Uterus (tissue), 4 donors: ENCODE results near the gene OCA2. TPM values are rescaled to one million over a fixed set of nuclear protein-coding genes. Genes with fewer than 3 reads are reported as not detected.

Experiments used
- DNase-seq, 2 donors: peaks; one replicate each; pipeline ENCODE4 v3.0.0-alpha.2; 2019 to 2020
- H3K27ac ChIP-seq, 2 donors: fragments of 200-600 bp; sonication (generic); 1 replicate in 1 of 2; 2 replicates in 1 of 2; pipeline ENCODE4 v1.5.1; 2016 to 2018
- H3K27me3 ChIP-seq, 2 donors: fragments of 200-600 bp; sonication (generic); one replicate each; pipeline ENCODE4 v1.5.1; 2018 to 2019; ENCODE audit warnings: control low read depth in 1 of 2
- H3K36me3 ChIP-seq, 2 donors: fragments of 200-600 bp; sonication (generic); one replicate each; pipeline ENCODE4 v1.5.1; 2019; ENCODE audit warnings: control low read depth in 1 of 2
- H3K4me1 ChIP-seq, 2 donors: fragments of 200-600 bp; sonication (generic); one replicate each; pipeline ENCODE4 v1.5.1; 2018 to 2019; ENCODE audit warnings: control low read depth in 1 of 2
- H3K4me3 ChIP-seq, 2 donors: fragments of 200-600 bp; sonication (generic); 1 replicate in 1 of 2; 2 replicates in 1 of 2; pipeline ENCODE4 v1.5.1; 2018 to 2019; ENCODE audit warnings: mild to moderate bottlenecking in 1 of 2
- H3K9me3 ChIP-seq, 2 donors: fragments of 200-600 bp; sonication (generic); one replicate each; pipeline ENCODE4 v1.5.1; 2019; ENCODE audit warnings: control low read depth in 1 of 2
- POLR2A ChIP-seq, 2 donors: fragments of 450-650 bp; IDR thresholded peaks; one replicate each; pipeline ENCODE4 v1.6.1; 2016; ENCODE audit warnings: antibody characterized with exemption in 2 of 2, mild to moderate bottlenecking in 1 of 2, moderate library complexity in 1 of 2
- intact Hi-C: fragments of 100-400 bp; cut with DNase I; formaldehyde crosslinking; loops from one replicate; pipeline ENCODE4 v1.15.1; 2023; ENCODE audit warnings: low total_unique reads
- total RNA-seq, 4 donors: library from RNA; depleted of rRNA in 3 of 4; stranded (reverse); fragments of >200 nt in 3 of 4; gene quantifications; one replicate each; pipeline versions ENCODE4 v1.1.0 to v1.2.4, GENCODE V29; 2014 to 2023
- TF ChIP-seq, protein P1 (sequence below), 4 experiments: fragments of 200-600 bp in 2 of 4; fragments of 450-650 bp in 2 of 4; sonication (generic) in 2 of 4; IDR thresholded peaks; one replicate each; pipeline ENCODE4 v1.5.1; 2016 to 2019; ENCODE audit warnings: antibody characterized with exemption in 4 of 4, mild to moderate bottlenecking in 2 of 4, moderate library complexity in 1 of 4
- donor health status: DM: yes; HTN: yes; CAD: no.

The OCA2 gene
- total RNA-seq, 4 donors from 2014 or later = 0.55 to 4.6 TPM; not detected in 2

DNA sequence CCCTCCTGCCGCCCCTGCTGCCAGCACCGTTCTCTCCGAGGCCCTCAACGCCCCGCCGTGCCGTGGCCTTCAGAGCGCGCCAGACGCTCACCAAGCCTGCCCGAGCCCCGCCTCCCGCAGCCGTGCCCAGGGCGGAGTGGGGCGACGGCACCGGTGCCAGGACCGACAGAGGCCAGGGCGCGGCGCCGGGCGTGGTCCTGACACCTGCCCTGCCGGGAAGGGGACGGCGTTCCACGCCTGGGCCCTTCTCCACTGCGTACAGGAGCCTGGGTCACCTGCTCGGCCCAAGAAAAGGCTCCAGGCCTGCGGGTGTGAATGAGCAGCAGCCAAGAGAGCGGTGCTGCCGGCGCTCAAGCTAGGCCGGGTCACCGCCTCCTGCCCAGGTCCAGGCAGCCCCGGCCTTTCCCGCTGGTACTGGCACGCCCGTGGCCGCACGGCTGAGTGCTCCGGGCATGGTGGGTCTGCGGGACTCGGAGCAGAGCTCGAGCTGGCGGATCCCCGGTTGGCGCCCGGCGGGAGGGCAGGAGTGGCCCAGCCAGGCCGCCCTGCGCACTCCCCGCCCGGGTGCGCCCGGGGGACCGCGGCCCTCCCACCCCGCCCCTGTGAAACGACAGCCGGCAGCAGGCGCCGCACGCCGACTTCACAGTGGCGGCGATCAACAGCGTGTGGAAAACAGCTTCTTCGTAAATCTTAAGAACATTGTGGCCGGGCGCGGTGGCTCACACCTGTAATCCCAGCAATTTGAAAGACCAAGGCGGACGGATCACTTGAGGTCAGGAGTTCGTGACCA lies 4.2 kb downstream of the OCA2 start:
- TF ChIP-seq, protein P1, sequence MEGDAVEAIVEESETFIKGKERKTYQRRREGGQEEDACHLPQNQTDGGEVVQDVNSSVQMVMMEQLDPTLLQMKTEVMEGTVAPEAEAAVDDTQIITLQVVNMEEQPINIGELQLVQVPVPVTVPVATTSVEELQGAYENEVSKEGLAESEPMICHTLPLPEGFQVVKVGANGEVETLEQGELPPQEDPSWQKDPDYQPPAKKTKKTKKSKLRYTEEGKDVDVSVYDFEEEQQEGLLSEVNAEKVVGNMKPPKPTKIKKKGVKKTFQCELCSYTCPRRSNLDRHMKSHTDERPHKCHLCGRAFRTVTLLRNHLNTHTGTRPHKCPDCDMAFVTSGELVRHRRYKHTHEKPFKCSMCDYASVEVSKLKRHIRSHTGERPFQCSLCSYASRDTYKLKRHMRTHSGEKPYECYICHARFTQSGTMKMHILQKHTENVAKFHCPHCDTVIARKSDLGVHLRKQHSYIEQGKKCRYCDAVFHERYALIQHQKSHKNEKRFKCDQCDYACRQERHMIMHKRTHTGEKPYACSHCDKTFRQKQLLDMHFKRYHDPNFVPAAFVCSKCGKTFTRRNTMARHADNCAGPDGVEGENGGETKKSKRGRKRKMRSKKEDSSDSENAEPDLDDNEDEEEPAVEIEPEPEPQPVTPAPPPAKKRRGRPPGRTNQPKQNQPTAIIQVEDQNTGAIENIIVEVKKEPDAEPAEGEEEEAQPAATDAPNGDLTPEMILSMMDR (IDR thresholded peaks at IDR 0.05) = no peak
- TF ChIP-seq POLR2A (IDR thresholded peaks at IDR 0.05) = peak in 1 of 2 donors; percentile 38
- no peaks in the 10 kb centered on the region for H3K9me3 ChIP-seq
- no peak overlapping the region for H3K27ac ChIP-seq
- no peaks in the 10 kb centered on the region for H3K36me3 ChIP-seq
- peaks cover 0 to 12% of the 10 kb centered on the region in 2 donors for H3K4me1 ChIP-seq
- peak overlapping the region; percentile 8 to 34 for H3K4me3 ChIP-seq
- peaks cover 0 to 18% of the 10 kb centered on the region in 2 donors for H3K27me3 ChIP-seq
- intact Hi-C loops = no loop called here
- DNase-seq = no peak

DNA sequence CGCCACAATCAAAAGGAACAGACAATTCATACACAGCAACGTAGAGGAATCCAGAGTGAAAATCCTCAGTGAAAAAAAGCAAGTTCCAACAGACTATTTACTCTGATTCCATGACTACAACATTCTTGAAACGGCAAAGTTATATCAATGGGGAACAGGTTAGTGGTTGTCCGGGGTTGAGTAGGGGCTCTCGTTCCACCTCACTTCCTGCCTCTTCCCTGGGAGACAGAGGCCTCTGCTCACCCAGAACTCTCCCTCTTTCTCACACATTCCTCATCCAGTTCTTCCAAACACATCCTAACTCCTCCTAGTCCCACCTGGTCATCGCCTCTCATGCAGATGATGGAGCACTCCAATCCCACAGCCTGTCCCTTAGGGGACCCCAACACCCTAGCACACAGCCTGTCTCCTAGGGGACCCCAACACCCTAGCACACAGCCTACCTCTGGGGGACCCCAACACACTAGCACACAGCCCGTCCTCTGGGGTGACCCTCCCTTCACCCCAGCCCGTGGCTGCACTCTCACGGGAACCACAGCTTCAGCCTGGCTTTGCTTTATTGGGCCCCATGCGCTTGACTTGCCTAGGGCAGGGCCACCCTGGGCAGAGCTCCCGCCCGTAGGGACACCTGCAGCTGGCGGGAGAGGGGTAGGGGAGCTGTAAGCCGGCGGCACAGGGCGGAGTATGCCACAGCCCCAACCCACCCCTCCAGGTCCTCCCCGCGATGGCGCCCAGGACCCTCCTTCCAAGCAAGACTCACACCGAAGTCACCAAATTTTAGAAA lies 5.2 kb downstream of the OCA2 start:
- intact Hi-C loops = no loop called here
- TF ChIP-seq POLR2A (IDR thresholded peaks at IDR 0.05) = no peak
- TF ChIP-seq, protein P1 (IDR thresholded peaks at IDR 0.05) = no peak
- Histone ChIP-seq H3K27ac (no peak overlapping the region), H3K36me3 (no peaks in the 10 kb centered on the region), H3K4me1 (peaks cover 0 to 8% of the 10 kb centered on the region in 2 donors), H3K9me3 (no peaks in the 10 kb centered on the region), H3K27me3 (peaks cover 0 to 9% of the 10 kb centered on the region in 2 donors), H3K4me3 (no peak overlapping the region)
- no peak for DNase-seq

DNA sequence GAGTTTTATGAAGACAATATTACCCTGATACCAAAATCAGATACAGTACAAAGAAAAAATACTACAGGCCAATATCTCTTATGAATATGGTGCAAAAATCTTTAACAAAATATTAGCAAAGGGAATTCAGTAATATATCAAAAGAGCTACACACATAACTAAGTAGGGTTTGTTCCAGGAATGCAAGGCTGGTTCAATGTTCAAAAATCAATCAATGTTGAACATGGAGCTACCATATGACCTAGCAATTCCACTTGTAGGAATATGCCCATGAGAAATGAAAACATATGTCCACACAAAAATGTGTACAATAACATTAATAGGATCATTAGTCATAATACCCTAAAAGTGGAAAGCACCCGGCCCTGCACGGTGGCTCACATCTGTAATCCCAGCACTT lies 7.8 kb downstream of the OCA2 start:
- Histone ChIP-seq H3K9me3 (no peaks in the 10 kb centered on the region), H3K36me3 (no peaks in the 10 kb centered on the region), H3K27me3 (peaks cover 0 to 9% of the 10 kb centered on the region in 2 donors), H3K4me1 (peaks cover 0 to 8% of the 10 kb centered on the region in 2 donors), H3K27ac (no peak overlapping the region), H3K4me3 (no peak overlapping the region)
- no peak for DNase-seq
- intact Hi-C loops = no loop called here
- TF ChIP-seq, protein P1 (IDR thresholded peaks at IDR 0.05) = no peak
- no peak for TF ChIP-seq POLR2A (IDR thresholded peaks at IDR 0.05)

DNA sequence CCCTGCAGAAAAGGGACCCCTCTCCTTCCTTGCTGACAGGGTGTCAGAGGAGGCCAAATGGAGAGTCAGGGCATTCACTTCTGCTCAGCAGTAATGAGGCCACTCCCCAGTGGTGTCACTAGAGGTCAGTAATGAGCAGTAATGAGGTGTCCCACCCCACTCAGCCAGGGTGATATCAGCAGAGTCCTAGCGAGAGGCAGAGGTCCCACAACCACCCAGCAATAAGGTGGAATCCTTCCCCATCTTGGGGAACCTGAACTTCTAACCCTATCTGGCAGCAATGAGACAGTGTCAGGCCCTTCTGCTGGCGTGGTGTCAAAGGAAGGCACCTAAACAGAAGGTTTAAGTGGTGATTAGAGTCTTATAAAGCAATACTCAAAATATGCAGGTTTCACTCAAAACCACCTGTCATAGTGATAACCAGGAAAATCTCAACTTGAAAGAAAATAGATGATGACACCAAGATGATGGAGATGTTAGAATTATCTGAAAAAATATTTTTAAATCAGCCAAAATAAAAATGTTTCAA lies 12.9 kb downstream of the OCA2 start:
- no peak overlapping the region for H3K4me3 ChIP-seq
- H3K9me3 ChIP-seq = no peaks in the 10 kb centered on the region
- no peaks in the 10 kb centered on the region for H3K4me1 ChIP-seq
- no peak for DNase-seq
- intact Hi-C loops = no loop called here
- no peaks in the 10 kb centered on the region for H3K36me3 ChIP-seq
- no peaks in the 10 kb centered on the region for H3K27me3 ChIP-seq
- H3K27ac ChIP-seq = no peak overlapping the region
- TF ChIP-seq, protein P1 (IDR thresholded peaks at IDR 0.05) = peak in 3 of 4 experiments; percentile 26 to 43 (median 42)
- no peak for TF ChIP-seq POLR2A (IDR thresholded peaks at IDR 0.05)
